Esophagus squamous epithelium (tissue), 4 donors: ENCODE data around the gene ENDOG.

ENCODE experiments used
- POLR2A ChIP-seq, 4 donors: fragments of 450-650 bp; IDR thresholded peaks; one replicate each; pipeline ENCODE4 v1.6.1; 2017; ENCODE audit warnings: antibody characterized with exemption in 4 of 4, mild to moderate bottlenecking in 4 of 4, moderate library complexity in 3 of 4
- TF ChIP-seq, protein P1 (sequence below), 6 experiments: fragments of 450-650 bp in 4 of 6; fragments of 200-600 bp in 2 of 6; sonication (generic) in 2 of 6; IDR thresholded peaks; one replicate each; pipeline ENCODE4 v1.5.1; 2016 to 2019; ENCODE audit warnings: antibody characterized with exemption in 6 of 6, mild to moderate bottlenecking in 4 of 6, moderate library complexity in 4 of 6

- TF ChIP-seq, protein P1, sequence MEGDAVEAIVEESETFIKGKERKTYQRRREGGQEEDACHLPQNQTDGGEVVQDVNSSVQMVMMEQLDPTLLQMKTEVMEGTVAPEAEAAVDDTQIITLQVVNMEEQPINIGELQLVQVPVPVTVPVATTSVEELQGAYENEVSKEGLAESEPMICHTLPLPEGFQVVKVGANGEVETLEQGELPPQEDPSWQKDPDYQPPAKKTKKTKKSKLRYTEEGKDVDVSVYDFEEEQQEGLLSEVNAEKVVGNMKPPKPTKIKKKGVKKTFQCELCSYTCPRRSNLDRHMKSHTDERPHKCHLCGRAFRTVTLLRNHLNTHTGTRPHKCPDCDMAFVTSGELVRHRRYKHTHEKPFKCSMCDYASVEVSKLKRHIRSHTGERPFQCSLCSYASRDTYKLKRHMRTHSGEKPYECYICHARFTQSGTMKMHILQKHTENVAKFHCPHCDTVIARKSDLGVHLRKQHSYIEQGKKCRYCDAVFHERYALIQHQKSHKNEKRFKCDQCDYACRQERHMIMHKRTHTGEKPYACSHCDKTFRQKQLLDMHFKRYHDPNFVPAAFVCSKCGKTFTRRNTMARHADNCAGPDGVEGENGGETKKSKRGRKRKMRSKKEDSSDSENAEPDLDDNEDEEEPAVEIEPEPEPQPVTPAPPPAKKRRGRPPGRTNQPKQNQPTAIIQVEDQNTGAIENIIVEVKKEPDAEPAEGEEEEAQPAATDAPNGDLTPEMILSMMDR (IDR thresholded peaks at IDR 0.05): no peak
- TF ChIP-seq POLR2A (IDR thresholded peaks at IDR 0.05): no peak
Observed at GRCh38 chr9:128860937-128861336, 42.6 kb downstream of the ENDOG start.
